Fibroblast of skin of right biceps (primary cell): Measurements from ENCODE around the gene UCK1.

ENCODE experiments used
- DNase-seq: peaks from one replicate; pipeline ENCODE4 v3.0.0-alpha.2; 2013

Gene UCK1

GRCh38 chr9:131475956-131476776 is 54.9 kb downstream of the UCK1 start:
- DNase-seq, result no peak

GRCh38 chr9:131475111-131475955 is 55.7 kb downstream of the UCK1 start:
- DNase-seq, result no peak

GRCh38 chr9:131474711-131475110 is 56.4 kb downstream of the UCK1 start:
- no peak for DNase-seq

GRCh38 chr9:131473891-131474290 is 57.2 kb downstream of the UCK1 start:
- DNase-seq, result no peak
